HepG2 (cell line): ENCODE data around the gene CENATAC. TPM values are rescaled to one million over a fixed set of nuclear protein-coding genes. Genes with fewer than 3 reads are reported as not detected.
A peak's percentile ranks its signal among the peaks of the same experiment; 100 is the strongest.

ENCODE experiments used
- CENPT ChIP-seq: sonication (generic); formaldehyde crosslinking; IDR thresholded peaks from 2 replicates; pipeline ENCODE4 v1.8.0; 2022; ENCODE audit warnings: low read depth, mild to moderate bottlenecking, moderate library complexity, missing genetic modification reagents
- GABPA ChIP-seq, 2 experiments: IDR thresholded peaks; 2 replicates each; pipeline ENCODE4 v1.6.1; 2011 to 2016; ENCODE audit warnings: low read depth in 2 of 2, low read length in 1 of 2, missing biosample characterization in 1 of 2, missing genetic modification characterization in 1 of 2
- MYNN ChIP-seq: sonication (generic); formaldehyde crosslinking; IDR thresholded peaks from 2 replicates; pipeline ENCODE4 v1.4.0; 2020; ENCODE audit warnings: mild to moderate bottlenecking, low read depth, missing genetic modification reagents
- POLR2G ChIP-seq: fragments of 200-400 bp; formaldehyde crosslinking; IDR thresholded peaks from 2 replicates; pipeline ENCODE4 v1.6.1; 2018; ENCODE audit warnings: mild to moderate bottlenecking, low read depth, low read length, moderate library complexity
- SNAPC2 ChIP-seq: sonication (generic); formaldehyde crosslinking; IDR thresholded peaks from 2 replicates; pipeline ENCODE4 v1.8.1; 2022; ENCODE audit warnings: mild to moderate bottlenecking, missing genetic modification reagents
- TAF15 ChIP-seq: fragments of 200-400 bp; formaldehyde crosslinking; IDR thresholded peaks from one replicate; pipeline ENCODE4 v1.6.1; 2018; ENCODE audit warnings: mild to moderate bottlenecking, low read depth, low read length; ENCODE audit not compliant: poor library complexity, severe bottlenecking
- ZMAT3 ChIP-seq: sonication (generic); formaldehyde crosslinking; conservative IDR thresholded peaks from 2 replicates; pipeline ENCODE4 v1.7.0; 2021; ENCODE audit warnings: missing genetic modification reagents
- ZNF17 ChIP-seq: sonication (generic); formaldehyde crosslinking; IDR thresholded peaks from 2 replicates; pipeline ENCODE4 v1.5.0; 2020; ENCODE audit warnings: mild to moderate bottlenecking, missing genetic modification reagents
- ZNF484 ChIP-seq: sonication (generic); formaldehyde crosslinking; IDR thresholded peaks from 2 replicates; pipeline ENCODE4 v1.5.1; 2020; ENCODE audit warnings: mild to moderate bottlenecking, low read depth, missing genetic modification reagents, borderline replicate concordance
- ZNF501 ChIP-seq: sonication (generic); formaldehyde crosslinking; IDR thresholded peaks from 2 replicates; pipeline ENCODE4 v1.5.1; 2020; ENCODE audit warnings: mild to moderate bottlenecking, moderate library complexity, missing genetic modification reagents
- ZNF547 ChIP-seq: sonication (generic); formaldehyde crosslinking; IDR thresholded peaks from 2 replicates; pipeline ENCODE4 v1.5.1; 2020; ENCODE audit warnings: mild to moderate bottlenecking, missing genetic modification reagents
- ZNF567 ChIP-seq: sonication (generic); formaldehyde crosslinking; IDR thresholded peaks from 2 replicates; pipeline ENCODE4 v1.8.1; 2023; ENCODE audit warnings: mild to moderate bottlenecking, missing genetic modification reagents, borderline replicate concordance
- ZNF670 ChIP-seq: sonication (generic); formaldehyde crosslinking; IDR thresholded peaks from 2 replicates; pipeline ENCODE4 v1.8.0; 2022; ENCODE audit warnings: mild to moderate bottlenecking, missing genetic modification reagents, borderline replicate concordance
- polyA plus RNA-seq, 8 experiments: library from polyadenylated mRNA; depleted of rRNA in 3 of 8; stranded (reverse) in 7 of 8; unstranded in 1 of 8; fragments of >200 nt; fragmentation: Illumina TruSeq in 4 of 8; extraction: Trizol in 4 of 8; gene quantifications; 2 replicates each; pipeline versions ENCODE4 v1.2.1 to v1.2.3, GENCODE V29; 2011 to 2016; ENCODE audit warnings: low read depth in 4 of 8, missing spikeins in 1 of 8, mixed read lengths in 1 of 8; ENCODE audit not compliant: insufficient read depth in 1 of 8
- total RNA-seq, 5 experiments: library from RNA; depleted of rRNA; stranded (reverse); fragments of >200 nt; fragmentation: Illumina TruSeq; extraction: Trizol; gene quantifications; 2 replicates each; pipeline ENCODE4 v1.2.3, GENCODE V29; 2016; ENCODE audit warnings: low read depth in 1 of 5
- TF ChIP-seq, protein P1 (sequence below): sonication (generic); formaldehyde crosslinking; IDR thresholded peaks from 2 replicates; pipeline ENCODE4 v1.9.0; 2021; ENCODE audit warnings: missing genetic modification reagents, borderline replicate concordance
- TF ChIP-seq, protein P2 (sequence below), 2 experiments: fragments of 450-650 bp in 1 of 2; sonication (generic) in 1 of 2; formaldehyde crosslinking in 1 of 2; IDR thresholded peaks; 2 replicates each; pipeline versions ENCODE4 v1.6.1 to v1.8.0; 2016 to 2022; ENCODE audit warnings: antibody characterized with exemption in 1 of 2, mild to moderate bottlenecking in 1 of 2, missing genetic modification reagents in 1 of 2
- TF ChIP-seq, protein P3 (sequence below): sonication (generic); formaldehyde crosslinking; conservative IDR thresholded peaks from 2 replicates; pipeline ENCODE4 v1.5.0; 2020; ENCODE audit warnings: missing genetic modification reagents

Gene CENATAC
- total and polyA plus RNA-seq, 2 of the 13 experiments (the other 11 are each of a cell fraction or from before 2014, with no cell fraction given): 21.7 to 25.0 TPM

DNA sequence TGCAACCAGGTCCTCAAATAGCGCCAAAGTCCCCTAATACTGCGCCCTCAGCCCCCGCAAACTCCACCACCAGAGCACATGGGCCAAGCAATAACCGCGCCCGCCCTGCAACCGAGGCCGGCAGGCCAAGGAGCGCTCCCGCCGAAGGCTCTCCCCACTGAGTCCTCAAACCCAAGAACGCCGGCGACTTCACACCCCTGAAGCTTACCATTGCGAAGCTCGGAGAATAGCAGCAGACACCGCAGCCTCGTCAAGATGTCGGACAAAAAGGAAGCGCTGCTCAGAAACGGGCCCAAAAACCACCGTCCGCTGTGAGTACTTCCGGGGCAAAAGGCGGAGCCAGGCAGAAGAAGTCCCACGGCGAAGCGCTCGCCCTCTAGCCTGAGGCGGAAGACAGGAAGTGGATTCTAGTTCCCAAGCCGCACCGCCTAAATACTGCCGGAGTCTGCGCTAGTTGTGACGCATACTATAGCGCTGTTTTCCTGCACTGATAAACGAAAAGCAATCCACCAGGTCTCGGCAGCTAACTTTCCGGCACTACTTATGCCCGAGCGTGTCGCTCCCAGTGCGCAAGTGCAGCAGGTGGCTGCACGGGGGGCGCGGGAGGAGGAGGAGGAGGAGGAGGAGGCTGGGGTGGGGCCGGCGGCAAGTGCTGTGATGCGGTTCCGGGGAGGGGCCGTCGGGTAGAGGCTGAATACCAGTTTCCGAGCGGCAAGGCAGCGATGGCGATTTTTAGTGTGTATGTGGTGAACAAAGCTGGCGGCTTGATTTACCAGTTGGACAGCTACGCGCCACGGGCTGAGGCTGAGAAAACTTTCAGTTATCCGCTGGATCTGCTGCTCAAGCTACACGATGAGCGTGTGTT lies 20.4 kb downstream of the CENATAC start, which contains the start of the genes RPS25 and TRAPPC4 (continued):
- TF ChIP-seq GABPA (IDR thresholded peaks at IDR 0.05; ENCODE audit: low read depth, low read length) (peak; percentile 88), GABPA (CRISPR knock-in tag; IDR thresholded peaks at IDR 0.05; ENCODE audit: low read depth) (peak; percentile 99), ZNF501 (peak; percentile 69), ZMAT3 (CRISPR knock-in tag) (peak; percentile 74), ZNF17 (no peak), ZNF547 (CRISPR knock-in tag) (peak; percentile 70; the same call in 1 of the 2 replicates), ZNF670 (CRISPR knock-in tag) (peak; percentile 61; the same call in 1 of the 2 replicates), ZNF567 (0 out of 2 replicates have a peak, but pooled peaks have one; percentile 89), SNAPC2 (CRISPR knock-in tag) (no peak), MYNN (CRISPR knock-in tag) (no peak), TAF15 (no peak), ZNF484 (CRISPR knock-in tag) (no peak), POLR2G (peak; percentile 95), CENPT (no peak)
- TF ChIP-seq, protein P1, sequence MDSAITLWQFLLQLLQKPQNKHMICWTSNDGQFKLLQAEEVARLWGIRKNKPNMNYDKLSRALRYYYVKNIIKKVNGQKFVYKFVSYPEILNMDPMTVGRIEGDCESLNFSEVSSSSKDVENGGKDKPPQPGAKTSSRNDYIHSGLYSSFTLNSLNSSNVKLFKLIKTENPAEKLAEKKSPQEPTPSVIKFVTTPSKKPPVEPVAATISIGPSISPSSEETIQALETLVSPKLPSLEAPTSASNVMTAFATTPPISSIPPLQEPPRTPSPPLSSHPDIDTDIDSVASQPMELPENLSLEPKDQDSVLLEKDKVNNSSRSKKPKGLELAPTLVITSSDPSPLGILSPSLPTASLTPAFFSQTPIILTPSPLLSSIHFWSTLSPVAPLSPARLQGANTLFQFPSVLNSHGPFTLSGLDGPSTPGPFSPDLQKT (CRISPR knock-in tag): no peak
- TF ChIP-seq, protein P2, sequence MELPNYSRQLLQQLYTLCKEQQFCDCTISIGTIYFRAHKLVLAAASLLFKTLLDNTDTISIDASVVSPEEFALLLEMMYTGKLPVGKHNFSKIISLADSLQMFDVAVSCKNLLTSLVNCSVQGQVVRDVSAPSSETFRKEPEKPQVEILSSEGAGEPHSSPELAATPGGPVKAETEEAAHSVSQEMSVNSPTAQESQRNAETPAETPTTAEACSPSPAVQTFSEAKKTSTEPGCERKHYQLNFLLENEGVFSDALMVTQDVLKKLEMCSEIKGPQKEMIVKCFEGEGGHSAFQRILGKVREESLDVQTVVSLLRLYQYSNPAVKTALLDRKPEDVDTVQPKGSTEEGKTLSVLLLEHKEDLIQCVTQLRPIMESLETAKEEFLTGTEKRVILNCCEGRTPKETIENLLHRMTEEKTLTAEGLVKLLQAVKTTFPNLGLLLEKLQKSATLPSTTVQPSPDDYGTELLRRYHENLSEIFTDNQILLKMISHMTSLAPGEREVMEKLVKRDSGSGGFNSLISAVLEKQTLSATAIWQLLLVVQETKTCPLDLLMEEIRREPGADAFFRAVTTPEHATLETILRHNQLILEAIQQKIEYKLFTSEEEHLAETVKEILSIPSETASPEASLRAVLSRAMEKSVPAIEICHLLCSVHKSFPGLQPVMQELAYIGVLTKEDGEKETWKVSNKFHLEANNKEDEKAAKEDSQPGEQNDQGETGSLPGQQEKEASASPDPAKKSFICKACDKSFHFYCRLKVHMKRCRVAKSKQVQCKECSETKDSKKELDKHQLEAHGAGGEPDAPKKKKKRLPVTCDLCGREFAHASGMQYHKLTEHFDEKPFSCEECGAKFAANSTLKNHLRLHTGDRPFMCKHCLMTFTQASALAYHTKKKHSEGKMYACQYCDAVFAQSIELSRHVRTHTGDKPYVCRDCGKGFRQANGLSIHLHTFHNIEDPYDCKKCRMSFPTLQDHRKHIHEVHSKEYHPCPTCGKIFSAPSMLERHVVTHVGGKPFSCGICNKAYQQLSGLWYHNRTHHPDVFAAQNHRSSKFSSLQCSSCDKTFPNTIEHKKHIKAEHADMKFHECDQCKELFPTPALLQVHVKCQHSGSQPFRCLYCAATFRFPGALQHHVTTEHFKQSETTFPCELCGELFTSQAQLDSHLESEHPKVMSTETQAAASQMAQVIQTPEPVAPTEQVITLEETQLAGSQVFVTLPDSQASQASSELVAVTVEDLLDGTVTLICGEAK (IDR thresholded peaks at IDR 0.05): peak; percentile 87
- TF ChIP-seq, protein P2 (CRISPR knock-in tag; IDR thresholded peaks at IDR 0.05): no peak
- TF ChIP-seq, protein P3, sequence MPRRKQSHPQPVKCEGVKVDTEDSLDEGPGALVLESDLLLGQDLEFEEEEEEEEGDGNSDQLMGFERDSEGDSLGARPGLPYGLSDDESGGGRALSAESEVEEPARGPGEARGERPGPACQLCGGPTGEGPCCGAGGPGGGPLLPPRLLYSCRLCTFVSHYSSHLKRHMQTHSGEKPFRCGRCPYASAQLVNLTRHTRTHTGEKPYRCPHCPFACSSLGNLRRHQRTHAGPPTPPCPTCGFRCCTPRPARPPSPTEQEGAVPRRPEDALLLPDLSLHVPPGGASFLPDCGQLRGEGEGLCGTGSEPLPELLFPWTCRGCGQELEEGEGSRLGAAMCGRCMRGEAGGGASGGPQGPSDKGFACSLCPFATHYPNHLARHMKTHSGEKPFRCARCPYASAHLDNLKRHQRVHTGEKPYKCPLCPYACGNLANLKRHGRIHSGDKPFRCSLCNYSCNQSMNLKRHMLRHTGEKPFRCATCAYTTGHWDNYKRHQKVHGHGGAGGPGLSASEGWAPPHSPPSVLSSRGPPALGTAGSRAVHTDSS (CRISPR knock-in tag): no peak
